Epidermal melanocyte (primary cell): ENCODE data around the gene ZKSCAN3.
"Not testable (repeated sequence)": the region's sequence is repeated elsewhere in the genome, so short reads cannot be mapped to it uniquely, and the experiment has no call there.

ENCODE experiments used
- DNase-seq: peaks from one replicate; pipeline ENCODE4 v3.0.0; 2011; ENCODE audit warnings: low spot score; ENCODE audit not compliant: insufficient read length

ZKSCAN3 gene

DNA sequence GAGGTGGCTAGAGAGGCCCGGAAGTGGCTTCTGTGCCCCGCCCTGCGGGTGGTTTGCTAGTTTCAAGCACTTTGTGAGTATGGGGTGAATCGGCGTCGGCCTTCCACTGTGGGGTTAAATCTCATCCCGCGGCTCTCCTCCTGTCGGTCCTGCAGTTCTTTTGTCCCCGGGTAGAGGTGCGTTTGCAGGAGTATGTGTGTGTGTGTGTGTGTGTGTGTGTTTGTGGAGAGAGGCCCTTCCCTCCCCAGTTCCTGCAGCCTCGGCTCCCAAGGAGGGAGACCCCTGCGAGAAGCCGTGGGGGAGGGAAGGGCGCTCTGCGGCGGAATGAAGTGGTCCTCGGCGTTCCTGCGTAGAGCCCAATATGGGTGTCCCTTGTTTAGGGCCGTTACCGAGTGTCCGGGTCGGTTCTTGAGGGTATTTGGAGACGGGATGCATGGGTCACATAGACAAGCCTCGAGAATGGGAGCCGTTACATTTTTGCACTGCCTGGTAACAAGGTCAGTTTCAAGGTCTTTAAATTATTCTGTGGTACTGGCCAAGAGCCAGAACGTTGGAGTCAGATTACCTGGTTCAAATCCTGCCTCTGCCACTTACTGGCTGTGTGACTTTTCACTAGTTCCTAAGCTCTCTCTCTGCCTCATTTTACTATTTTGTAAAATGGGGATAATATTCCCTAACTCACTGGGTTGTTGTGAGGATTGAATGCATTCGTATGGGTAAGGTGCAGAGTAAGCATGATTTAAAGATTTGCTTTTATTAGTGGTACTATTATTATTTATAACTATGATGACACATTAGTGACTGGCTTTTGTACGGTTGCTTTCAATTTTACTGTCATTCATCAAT, at the start of gene ZKSCAN3:
ZKSCAN3 (plus strand) TSS at position 56 of the 846 bp plus-strand sequence. CDS start 9,640 bp downstream, outside the sequence.
- DNase-seq, result peak; percentile 72

DNA sequence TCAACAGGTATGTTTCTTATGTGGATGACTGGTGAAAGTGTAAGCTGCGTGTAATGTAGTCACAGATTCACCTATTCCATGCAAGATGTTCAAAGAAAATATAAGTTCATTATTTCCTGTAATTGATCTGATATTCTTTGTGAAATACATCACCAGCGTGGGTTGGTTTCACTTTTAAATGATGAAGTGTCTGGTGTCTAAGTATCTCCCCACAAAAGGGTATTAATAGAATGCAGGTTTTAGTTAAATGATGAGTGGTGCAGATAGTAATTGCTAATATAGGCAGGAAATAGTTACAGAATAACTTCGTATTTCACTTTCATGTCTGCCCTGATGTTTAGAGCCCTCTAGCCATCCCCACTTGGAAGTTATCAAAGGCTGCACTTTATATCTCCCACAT, 46.2 kb upstream of the ZKSCAN3 start:
- DNase-seq, result no peak

DNA sequence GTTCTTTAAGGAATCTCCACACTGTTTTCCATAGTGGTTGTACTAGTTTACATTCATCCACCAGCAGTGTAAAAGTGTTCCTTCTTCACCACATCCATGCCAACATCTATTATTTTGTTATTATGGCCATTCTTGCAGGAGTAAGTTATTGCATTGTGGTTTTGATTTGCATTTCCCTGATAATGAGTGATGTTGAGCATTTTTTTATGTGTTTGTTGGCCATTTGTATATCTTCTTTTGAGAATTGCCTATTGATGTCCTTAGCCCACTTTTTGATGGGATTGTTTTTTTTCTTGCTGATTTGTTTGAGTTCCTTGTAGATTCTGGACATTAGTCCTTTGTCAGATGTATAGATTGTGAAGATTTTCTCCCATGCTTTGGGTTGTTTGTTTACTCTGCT, 43.4 kb upstream of the ZKSCAN3 start:
- not testable (repeated sequence) for DNase-seq

DNA sequence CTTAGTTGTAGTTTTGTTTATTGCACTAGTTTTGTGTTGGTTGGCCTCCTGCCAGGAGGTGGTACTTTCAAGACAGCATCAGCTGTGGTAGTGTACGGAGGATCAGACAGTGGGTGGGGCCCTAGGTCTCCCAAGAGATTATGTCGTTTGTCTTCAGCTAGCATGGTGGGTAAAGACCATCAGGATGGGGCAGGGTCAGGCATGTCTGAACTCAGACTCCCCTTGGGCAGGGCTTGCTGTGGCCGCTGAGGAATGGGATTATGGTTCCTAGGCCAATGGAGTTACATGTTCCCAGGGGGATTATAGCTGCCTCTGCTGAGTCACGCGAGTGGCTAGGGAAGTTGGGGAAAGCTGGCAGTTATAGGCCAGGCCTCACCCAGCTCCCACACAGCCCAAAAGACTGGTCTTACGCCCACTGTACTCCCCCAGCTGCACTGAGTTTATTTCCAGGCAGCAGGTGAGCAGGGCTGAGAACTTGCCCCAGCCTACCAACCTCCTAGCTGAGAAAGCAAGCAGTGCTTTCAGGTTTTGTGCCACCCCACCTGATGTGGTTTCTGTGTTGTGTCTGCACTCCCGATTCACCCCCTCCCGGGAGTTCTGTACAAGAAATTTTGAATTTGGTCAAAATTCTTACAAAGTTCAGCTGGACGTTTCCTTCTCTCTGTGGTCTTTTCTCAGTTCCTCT, 38.5 kb upstream of the ZKSCAN3 start:
- DNase-seq, result no peak

DNA sequence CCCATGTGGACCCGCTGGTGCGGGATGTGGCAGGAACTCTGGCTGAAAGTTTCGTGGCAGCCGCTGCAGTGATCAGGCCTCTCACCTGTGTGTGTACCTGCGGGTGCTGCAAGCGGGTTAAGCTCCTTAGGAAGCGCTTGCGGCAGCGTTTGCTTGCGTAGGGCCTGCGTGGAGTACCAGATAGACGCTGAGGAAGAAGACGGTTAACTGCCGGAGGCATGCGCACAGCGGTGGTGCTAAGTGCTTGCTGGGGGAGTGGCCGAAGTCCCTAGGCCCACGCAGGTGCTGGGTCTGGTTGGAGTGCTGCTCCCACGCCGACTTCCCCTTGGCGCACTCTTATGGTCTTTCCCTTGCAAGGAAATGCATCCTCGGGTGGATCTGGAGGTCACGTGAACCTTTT, 36.8 kb upstream of the ZKSCAN3 start:
- DNase-seq, result no peak

DNA sequence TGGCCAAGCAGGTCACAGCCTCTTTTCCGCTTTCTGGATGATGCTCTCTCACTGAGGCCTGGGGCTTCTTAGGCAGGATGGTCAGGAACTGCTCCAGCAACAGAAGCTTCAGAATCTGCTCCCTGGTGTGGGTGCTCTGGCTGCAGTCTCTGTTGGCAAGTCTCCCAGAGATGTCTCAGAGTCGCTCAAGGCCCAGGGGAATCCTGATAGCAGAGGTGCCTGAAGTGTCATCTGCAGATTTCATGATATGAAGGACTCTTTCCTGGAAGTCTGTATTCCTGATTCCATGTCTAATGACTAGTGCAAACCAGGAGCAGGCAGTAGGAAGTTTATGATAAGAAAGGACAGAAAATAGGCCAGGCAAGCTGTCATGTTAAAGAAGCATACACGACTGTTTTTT, 34.1 kb upstream of the ZKSCAN3 start:
- no peak for DNase-seq

DNA sequence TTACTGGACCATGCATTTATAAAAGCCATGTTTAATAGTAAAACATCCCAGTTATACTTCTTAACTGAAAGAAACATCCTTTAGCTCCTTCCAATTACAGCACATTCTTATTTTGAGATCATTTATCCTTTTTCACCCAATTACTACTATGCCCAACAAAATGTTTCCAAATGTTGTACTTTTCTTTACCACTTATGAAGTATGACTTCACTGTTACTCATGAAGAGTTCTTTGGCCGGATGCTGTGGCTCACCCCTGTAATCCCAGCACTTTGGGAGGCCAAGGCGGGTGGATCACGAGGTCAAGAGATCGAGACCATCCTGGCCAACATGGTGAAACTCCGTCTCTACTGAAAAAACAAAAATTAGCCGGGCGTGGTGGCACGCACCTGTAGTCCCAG, 31.9 kb upstream of the ZKSCAN3 start:
- not testable (repeated sequence) for DNase-seq

DNA sequence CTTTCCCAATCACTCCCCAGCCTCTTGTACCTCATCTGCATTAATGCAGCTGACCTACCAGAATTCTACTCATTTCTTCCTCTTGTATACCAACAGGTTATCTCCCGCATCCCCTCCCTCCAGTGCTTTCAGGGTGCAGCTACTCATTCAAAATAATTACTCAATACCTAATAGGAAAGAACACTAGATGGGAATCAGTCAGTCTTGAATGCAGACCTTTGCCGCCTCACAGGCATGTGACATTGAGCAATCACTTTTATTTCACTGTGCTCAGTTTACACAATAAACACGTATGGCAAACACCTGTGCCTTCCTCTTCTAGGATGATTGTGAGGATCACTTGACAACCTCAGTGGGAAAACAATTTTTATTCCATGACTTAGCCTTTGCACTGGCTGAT, 27.1 kb upstream of the ZKSCAN3 start:
- DNase-seq, result no peak

DNA sequence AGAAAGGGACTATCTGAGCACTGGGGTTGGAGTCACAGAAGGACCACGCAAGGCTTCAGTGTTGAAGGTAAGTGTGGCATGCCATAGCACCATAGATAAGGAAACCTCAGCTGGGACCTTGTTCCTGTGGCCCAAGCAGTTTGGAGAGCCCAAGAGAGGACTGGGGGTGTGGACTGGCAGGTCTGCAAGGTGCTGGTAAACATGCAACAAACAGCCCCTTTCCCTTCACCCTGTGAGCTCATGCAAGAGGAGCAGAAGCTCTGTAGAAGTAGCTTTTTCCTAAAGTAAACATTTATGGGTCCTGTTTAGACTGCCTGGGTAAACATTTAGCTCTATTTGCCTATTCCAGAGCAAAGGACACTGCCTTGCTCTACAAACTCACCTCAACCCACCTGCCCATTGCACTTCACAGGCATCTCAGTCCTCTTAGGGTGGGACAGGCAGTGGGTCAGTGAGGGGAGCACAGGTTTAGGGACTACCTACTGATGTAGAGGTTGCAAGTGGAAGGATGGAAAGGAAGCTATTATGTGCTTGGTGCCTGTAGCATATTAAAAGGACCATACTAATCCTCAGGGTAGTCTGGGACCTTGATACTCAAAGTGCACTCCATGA, 25.8 kb upstream of the ZKSCAN3 start:
- no peak for DNase-seq

DNA sequence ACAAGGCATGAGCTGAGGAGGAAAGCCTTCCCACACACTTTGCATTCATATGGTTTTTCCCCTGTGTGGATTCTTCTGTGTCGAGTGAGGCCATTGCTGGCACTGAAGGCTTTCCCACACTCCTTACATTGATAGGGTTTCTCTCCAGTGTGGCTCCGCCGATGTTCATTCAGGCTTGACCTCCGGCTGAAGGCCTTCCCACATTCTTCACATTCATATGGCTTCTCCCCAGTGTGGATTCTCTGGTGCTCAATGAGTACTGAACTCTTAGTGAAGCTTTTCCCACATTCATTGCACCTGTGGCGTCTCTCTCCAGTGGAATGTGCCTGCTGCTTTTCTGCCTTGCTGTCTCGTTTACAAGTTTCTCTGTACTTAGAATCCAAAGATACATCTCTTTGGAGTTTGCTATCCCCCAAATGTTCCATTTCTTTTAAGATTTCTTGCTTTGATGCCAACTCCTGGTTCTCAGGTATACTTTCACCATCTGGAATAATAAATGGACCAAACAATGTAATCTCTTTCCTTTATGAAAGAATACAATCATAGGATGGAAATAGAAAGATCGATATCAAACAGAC, 23.3 kb upstream of the ZKSCAN3 start:
- DNase-seq, result no peak

DNA sequence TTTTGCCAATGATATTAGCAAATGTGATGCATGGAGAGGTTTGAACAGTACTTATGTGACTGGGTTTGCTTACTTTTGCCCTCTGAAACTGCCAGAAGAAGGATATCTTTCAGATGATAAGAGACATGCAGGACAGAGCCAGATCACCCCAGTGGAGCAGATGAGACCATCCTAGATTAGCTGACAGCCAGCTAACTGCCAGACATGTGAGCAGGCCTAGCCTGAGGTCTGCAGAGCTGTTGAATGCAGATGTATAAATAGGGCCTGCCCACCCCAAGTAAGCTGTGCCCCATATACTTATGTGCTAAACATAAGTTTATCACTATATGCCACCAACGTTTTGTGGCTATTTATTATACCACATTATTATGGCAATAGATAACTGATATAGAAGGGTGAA, 19.7 kb upstream of the ZKSCAN3 start:
- DNase-seq, result no peak

DNA sequence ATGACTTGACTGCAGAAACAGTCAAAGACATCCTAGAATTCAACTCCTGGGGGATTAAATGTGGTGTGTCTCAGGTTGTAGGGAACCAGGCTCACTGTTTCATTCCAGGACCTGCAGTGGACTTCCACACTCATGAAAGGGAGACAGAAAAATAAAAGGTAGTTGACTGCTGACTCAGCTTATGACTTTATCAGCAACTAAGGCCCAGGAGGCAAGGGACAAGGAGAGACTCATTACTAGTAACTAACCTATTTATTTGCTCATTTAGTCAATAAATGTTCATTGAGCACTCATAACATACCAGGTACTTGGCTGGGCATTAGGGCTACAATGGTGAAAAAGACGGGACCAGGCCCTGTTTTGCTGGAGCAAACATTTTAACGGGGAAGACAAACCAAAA, 16.7 kb upstream of the ZKSCAN3 start:
- no peak for DNase-seq

DNA sequence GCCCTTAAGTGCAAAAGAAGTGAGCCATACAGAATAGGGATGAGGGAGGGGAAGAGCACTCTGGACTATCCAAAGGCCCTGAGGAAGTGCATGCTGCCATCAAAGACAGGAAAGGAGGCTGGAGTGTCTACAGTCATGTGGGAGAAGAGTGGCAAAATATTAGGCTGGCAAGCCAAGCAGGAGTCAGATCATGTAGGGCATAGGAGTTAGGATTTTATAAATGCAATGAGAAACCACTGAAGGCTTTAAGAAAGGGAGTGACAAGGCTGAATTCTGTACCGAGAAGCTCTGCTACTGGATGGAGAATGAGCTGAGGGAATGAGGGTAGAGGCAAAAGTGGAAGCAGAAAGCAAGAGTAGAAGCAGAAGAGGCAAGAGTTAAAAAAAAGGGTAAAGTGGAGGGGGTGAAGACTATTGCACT, 16.1 kb upstream of the ZKSCAN3 start:
- DNase-seq, result no peak

DNA sequence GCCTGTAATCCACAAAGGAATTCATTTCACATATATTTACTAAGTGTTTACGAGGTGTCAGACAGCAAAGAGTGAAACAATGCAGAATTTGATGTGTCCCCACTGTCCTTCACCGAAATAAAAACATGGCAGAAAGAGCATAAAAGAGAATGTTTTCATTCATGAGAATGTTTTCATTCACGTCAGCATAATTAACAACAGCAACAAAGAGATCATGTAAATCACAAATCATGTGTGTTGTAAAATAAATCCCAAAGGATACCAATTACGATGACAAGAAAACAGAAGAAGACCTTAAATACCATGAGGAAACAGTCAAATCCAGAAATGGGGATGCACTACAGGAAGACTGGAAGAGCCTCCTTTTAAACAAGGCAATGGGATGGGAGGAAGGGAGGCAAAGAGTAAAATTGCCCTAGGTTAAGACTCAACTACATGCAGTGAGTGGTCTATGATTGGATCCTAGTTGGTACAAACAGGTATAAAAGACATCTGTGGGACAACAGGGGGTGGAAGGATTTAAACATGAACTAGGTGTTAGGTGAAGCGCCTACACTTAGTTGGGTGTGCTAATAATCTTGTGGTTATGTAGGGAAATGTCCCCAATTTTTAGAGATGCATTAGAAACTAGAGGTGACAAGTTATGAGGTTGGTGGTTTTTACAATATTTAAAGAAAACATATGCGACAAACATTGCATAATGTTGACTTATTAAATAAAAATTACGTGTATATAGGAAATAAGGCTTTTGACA, 15.3 kb upstream of the ZKSCAN3 start:
- no peak for DNase-seq

DNA sequence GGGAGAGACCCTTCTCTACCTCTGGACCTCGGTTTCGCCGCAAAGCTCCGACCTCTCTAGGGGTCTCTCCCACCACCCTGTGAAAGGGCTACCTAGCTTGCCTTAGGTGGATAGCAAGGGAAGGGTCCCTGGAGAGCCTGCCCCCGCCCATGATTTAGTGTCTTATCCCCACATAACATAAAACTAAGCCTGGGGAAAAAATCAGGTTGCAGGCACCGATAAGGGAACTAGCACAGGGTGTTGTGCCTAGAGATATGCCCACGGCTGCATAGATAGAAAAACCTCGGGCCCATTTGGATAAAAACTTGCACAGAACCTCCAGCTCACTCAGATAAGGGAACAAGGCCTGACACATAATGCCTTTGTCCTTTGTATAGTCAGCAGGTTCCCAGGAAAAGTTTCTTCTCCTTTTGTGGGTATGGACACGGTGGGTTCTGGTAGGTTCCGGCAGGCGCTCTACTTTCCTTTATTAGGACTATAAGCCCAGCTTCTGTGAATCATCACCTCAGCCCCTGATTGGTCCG, 14.6 kb upstream of the ZKSCAN3 start:
- DNase-seq, result no peak

DNA sequence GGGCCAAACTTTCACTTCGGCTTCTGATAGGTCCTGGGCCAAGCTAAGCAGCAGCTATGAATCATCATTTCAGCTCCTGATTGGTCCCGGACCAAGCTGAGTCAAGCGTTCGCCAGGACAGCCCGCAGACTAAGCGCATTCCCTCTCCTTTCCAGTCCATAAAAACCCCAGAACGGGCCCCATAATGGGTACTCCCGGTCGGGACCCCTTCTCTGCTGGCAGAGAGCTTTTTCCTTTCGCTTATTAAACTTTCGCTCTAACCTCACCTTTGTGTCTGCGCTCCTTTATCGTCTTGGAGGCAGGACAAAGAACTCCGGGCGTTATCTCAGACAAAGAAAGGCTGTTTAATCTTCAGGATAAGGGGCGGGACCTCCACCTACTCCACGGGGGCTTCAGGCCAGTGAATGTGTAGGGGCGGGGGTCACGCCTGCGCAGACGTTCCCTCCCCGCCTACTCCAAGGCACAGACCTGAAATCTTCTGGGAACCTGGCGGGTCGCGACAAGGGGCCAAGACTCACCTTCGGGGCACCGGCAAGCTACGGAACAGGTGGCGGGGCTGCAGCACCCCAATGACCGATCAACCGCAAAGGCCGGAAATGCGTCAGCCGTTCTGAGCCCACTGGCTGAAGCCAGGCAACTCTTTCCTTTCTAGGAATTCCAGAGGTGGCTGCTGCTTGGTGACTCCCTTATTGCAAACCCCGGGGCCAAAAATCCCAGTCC, 14.0 kb upstream of the ZKSCAN3 start, which contains the start of gene ZSCAN31:
ZSCAN31 (minus strand) TSS at position 585 of the 720 bp plus-strand sequence. CDS start 6,465 bp downstream, outside the sequence.
- peak; percentile 66 for DNase-seq

DNA sequence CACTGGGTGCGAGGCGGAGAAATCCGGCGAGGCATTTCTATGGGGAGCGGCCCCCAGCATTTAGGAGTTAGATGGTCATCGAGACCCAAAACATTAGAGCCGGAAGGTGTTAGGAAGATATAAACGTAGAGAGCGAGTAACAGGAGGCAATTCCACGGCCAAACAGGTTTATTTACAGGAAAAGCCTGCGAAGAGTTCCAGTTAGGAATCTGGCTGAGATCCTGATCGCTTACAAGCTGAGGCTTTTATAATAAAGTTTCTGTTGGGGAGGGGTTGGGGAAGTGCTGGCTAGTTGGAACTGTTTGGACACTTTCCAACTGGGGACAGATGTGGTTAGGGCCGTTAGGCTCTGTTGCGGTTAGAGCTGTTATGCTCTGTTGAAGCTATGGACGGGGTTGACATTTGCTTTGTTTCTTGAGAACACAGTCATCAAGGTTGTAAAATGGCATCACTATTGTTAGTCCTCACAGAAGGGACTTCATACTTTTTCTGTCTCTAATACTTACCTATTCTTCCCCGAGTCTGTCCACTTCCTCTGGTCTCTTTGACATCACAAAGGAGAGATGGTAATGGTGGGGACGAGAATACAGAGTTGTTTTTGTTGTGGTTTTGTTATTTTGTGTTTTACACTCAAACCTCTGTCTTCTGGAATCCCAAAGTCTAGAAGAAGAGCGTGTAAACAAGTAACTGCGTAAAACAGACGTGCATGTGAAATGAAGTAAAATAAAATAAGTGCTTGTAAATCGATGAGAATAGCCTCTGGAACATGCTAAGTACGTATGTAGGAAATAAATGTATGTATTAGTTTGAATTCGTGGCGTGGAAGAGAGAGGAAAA, 13.2 kb upstream of the ZKSCAN3 start:
- no peak for DNase-seq

DNA sequence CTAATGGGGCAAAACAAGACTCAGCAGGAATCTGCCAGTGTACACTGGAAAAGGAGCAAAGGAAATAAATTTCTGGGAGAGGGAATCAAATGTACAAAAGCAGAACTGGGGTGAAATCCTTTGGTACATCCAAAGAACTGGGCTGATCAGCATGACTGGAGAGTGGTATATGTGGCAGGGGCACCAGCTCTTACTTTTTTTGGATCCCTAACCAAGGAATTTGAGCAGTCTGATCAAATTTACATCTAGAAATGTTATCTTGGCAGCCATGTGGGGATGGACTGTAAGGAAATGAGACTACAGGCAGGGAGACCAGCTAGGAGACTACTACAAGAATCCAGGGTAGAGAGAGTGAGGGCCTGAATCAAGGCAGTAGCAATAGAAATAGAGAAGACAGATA, 12.6 kb upstream of the ZKSCAN3 start:
- DNase-seq, result no peak
